ENCODE data around the gene EDRF1. TPM values are rescaled to one million over a fixed set of nuclear protein-coding genes. Genes with fewer than 3 reads are reported as not detected.
A peak's percentile ranks its signal among the peaks of the same experiment; 100 is the strongest.
"Not testable (repeated sequence)": the region's sequence is repeated elsewhere in the genome, so short reads cannot be mapped to it uniquely, and the experiment has no call there.

EDRF1 gene
- total RNA-seq, 1 donor from 2014 or later = 23.2 TPM

DNA sequence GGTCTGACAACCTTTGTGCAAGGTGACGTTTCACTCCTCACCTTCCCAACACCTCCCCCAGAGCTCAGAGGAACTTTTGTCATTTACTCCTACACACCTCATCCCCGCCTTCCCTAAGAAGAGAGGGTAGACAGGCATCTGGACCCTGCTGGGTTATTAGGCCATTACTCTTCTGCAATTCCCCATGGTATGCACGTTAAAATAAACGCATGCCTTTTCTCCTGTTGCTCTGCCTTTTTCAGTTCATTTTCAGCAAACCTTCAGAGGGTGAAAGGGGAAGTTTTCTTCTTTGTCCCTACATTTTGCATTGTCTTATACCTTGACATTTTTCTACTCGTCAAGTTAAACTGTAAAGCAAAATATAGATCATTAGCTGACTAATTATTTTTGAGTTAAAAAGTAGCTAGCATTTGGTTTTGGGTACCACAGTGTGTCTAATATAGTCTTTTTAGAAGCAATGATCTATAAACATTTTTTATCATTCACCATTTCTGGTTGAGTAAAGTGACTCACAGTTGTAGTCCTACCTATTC lies 10.5 kb upstream of the EDRF1 start:
- Mint-ChIP-seq H3K4me3 (ENCODE audit: unreplicated experiment) (no peak overlapping the region), H3K9me3 (ENCODE audit: unreplicated experiment) (peaks cover 9% of the 10 kb centered on the region), H3K27ac (ENCODE audit: unreplicated experiment) (no peak overlapping the region), H3K27me3 (ENCODE audit: unreplicated experiment) (peaks cover 14% of the 10 kb centered on the region), H3K4me1 (ENCODE audit: unreplicated experiment) (peaks cover 12% of the 10 kb centered on the region), H3K36me3 (ENCODE audit: unreplicated experiment) (no peaks in the 10 kb centered on the region)
- TF ChIP-seq, protein P1, sequence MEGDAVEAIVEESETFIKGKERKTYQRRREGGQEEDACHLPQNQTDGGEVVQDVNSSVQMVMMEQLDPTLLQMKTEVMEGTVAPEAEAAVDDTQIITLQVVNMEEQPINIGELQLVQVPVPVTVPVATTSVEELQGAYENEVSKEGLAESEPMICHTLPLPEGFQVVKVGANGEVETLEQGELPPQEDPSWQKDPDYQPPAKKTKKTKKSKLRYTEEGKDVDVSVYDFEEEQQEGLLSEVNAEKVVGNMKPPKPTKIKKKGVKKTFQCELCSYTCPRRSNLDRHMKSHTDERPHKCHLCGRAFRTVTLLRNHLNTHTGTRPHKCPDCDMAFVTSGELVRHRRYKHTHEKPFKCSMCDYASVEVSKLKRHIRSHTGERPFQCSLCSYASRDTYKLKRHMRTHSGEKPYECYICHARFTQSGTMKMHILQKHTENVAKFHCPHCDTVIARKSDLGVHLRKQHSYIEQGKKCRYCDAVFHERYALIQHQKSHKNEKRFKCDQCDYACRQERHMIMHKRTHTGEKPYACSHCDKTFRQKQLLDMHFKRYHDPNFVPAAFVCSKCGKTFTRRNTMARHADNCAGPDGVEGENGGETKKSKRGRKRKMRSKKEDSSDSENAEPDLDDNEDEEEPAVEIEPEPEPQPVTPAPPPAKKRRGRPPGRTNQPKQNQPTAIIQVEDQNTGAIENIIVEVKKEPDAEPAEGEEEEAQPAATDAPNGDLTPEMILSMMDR (IDR thresholded peaks at IDR 0.05) = no peak
- no peak for DNase-seq (ENCODE audit: extremely low spot score, unreplicated experiment)

DNA sequence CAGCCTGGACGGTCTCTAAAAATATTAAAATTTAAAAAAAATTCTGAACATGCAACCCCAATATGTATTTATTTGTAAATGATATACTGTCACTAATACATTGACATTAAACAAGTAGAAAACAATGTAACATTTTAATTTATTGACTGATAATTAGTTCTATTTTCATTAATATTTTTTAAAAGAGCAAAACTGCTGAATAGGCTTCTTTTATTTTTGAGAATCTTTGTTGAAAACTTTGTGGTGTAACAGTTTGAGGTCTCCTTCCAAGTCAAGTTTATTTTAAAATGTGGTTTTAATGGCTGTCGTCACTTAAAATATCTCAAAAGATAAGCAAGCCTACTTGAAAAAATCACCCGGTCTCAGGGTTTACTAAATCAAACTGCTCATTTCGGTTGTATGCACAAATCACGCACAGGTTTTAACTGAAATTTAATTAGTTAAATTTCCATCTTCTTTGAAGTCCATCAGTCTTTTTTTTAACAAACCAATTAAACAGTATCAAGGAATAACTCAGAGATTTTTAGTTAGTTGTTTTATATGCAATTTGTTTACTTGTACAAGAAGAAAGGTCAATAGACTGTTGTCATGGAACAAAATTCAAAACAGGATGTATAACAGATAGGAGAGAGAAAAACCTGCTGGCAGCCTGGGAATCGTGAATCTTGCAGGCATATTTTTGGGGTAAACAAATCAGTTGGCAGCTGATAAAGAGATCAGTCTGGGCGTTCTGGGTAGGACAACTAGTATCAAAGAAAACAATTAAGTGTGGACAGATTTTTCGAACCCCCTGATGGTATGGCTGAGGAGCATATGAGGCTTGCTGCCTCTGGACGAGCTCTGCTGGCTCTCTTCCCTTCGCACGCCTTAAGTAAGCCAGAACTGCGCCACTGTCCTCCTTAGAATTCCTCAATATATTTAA lies 9.7 kb upstream of the EDRF1 start:
- DNase-seq (ENCODE audit: extremely low spot score, unreplicated experiment) = no peak
- TF ChIP-seq, protein P1 (IDR thresholded peaks at IDR 0.05) = no peak
- Mint-ChIP-seq H3K27me3 (ENCODE audit: unreplicated experiment) (peaks cover 16% of the 10 kb centered on the region), H3K4me1 (ENCODE audit: unreplicated experiment) (peaks cover 12% of the 10 kb centered on the region), H3K4me3 (ENCODE audit: unreplicated experiment) (no peak overlapping the region), H3K27ac (ENCODE audit: unreplicated experiment) (no peak overlapping the region), H3K36me3 (ENCODE audit: unreplicated experiment) (no peaks in the 10 kb centered on the region), H3K9me3 (ENCODE audit: unreplicated experiment) (peaks cover 12% of the 10 kb centered on the region)

DNA sequence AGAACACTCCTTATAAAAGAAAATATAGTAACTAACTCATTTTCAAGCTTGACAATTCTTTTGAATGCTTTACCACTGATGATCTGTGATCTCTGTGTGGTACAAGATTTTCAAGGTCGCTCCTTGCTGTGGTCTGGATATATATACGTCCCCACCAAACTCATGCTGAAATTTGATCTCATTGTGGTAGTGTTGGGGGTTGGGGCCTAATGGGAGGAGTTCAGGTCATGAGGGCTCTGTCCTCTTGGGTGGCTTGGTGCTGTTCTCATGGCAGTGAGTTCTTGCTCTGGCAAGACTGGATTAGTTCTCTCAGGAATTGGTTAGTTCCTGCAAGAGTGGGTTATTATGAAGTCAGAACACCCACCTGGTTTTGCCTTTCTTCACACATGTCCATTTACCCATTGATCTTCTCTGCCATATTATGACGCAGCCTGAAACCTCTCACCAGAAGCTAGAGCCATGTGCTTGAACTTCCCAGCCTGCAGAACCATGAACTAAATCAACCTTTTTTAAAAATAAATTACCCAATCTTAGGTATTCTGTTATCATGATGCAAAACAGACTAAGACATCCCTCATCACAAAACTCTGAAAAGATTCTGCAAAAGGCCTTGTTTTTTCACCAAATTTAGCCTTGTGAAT lies 8.3 kb upstream of the EDRF1 start:
- TF ChIP-seq, protein P1 (IDR thresholded peaks at IDR 0.05) = no peak
- no peak overlapping the region for H3K27ac Mint-ChIP-seq (ENCODE audit: unreplicated experiment)
- no peaks in the 10 kb centered on the region for H3K36me3 Mint-ChIP-seq (ENCODE audit: unreplicated experiment)
- H3K9me3 Mint-ChIP-seq (ENCODE audit: unreplicated experiment) = peaks cover 12% of the 10 kb centered on the region
- no peak overlapping the region for H3K4me3 Mint-ChIP-seq (ENCODE audit: unreplicated experiment)
- peaks cover 16% of the 10 kb centered on the region for H3K27me3 Mint-ChIP-seq (ENCODE audit: unreplicated experiment)
- H3K4me1 Mint-ChIP-seq (ENCODE audit: unreplicated experiment) = peaks cover 12% of the 10 kb centered on the region
- no peak for DNase-seq (ENCODE audit: extremely low spot score, unreplicated experiment)

DNA sequence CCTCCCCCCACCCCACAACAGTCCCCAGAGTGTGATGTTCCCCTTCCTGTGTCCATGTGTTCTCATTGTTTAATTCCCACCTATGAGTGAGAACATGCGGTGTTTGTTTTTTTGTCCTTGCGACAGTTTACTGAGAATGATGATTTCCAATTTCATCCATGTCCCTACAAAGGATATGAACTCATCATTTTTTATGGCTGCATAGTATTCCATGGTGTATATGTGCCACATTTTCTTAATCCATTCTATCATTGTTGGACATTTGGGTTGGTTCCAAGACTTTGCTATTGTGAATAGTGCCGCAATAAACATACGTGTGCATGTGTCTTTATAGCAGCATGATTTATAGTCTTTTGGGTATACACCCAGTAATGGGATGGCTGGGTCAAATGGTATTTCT lies 4.8 kb upstream of the EDRF1 start:
- DNase-seq (ENCODE audit: extremely low spot score, unreplicated experiment); H3K27ac Mint-ChIP-seq (ENCODE audit: unreplicated experiment); H3K36me3 Mint-ChIP-seq (ENCODE audit: unreplicated experiment); H3K4me1 Mint-ChIP-seq (ENCODE audit: unreplicated experiment); H3K4me3 Mint-ChIP-seq (ENCODE audit: unreplicated experiment): not testable (repeated sequence)
- H3K27me3 Mint-ChIP-seq (ENCODE audit: unreplicated experiment) = peaks cover 12% of the 10 kb centered on the region
- H3K9me3 Mint-ChIP-seq (ENCODE audit: unreplicated experiment) = peaks cover 12% of the 10 kb centered on the region

GRCh38 chr10:125720002-125720382 lies 483 bp downstream of the EDRF1 start:
- no peak for DNase-seq (ENCODE audit: extremely low spot score, unreplicated experiment)
- peaks cover 25% of the 10 kb centered on the region for H3K36me3 Mint-ChIP-seq (ENCODE audit: unreplicated experiment)
- H3K4me3 Mint-ChIP-seq (ENCODE audit: unreplicated experiment) = peak overlapping the region; percentile 90
- no peaks in the 10 kb centered on the region for H3K9me3 Mint-ChIP-seq (ENCODE audit: unreplicated experiment)
- TF ChIP-seq, protein P1 (IDR thresholded peaks at IDR 0.05) = no peak
- H3K27me3 Mint-ChIP-seq (ENCODE audit: unreplicated experiment) = no peaks in the 10 kb centered on the region
- H3K27ac Mint-ChIP-seq (ENCODE audit: unreplicated experiment) = peak overlapping the region; percentile 96
- peaks cover 12% of the 10 kb centered on the region for H3K4me1 Mint-ChIP-seq (ENCODE audit: unreplicated experiment)
